B cell (primary cell): Measurements from ENCODE around the gene PCSK7.

Experiments
- CTCF ChIP-seq: fragments of 200-600 bp; IDR thresholded peaks from one replicate; pipeline ENCODE4 v1.8.0; 2022; ENCODE audit warnings: antibody characterized with exemption, mild to moderate bottlenecking
- EZH2 ChIP-seq: IDR thresholded peaks from 2 replicates; pipeline ENCODE4 v1.6.1; 2012; ENCODE audit warnings: borderline replicate concordance, low read depth, mild to moderate bottlenecking, moderate library complexity, low read length; ENCODE audit not compliant: insufficient read depth, poor library complexity, severe bottlenecking

- no peak for TF ChIP-seq CTCF
- TF ChIP-seq EZH2, result no peak
Measured at GRCh38 chr11:117172724-117173421, 59.0 kb downstream of the PCSK7 start.
